DND-41 (cell line): Measurements from ENCODE around the gene ITFG1.

ENCODE experiments used
- CTCF ChIP-seq: IDR thresholded peaks from 2 replicates; pipeline ENCODE4 v1.5.1; 2012; ENCODE audit warnings: borderline replicate concordance, low read length, moderate library complexity, mild to moderate bottlenecking; ENCODE audit not compliant: poor library complexity, severe bottlenecking; ENCODE audit errors: extremely low read depth
- EZH2 ChIP-seq: IDR thresholded peaks from 3 replicates; pipeline ENCODE4 v1.6.1; 2012; ENCODE audit warnings: borderline replicate concordance, low read depth, mild to moderate bottlenecking, moderate library complexity, low read length, inconsistent platforms; ENCODE audit not compliant: severe bottlenecking

GRCh38 chr16:47304563-47304962 lies 156.3 kb downstream of the ITFG1 start:
- TF ChIP-seq CTCF = no peak
- TF ChIP-seq EZH2 = no peak
